PC-3 (cell line): ENCODE data around the gene SERBP1. TPM values are rescaled to one million over a fixed set of nuclear protein-coding genes. Genes with fewer than 3 reads are reported as not detected.

Experiments used
- ATAC-seq: fragments of 200-7000 bp; cut with Tn5 transposase; 2 replicates; pipeline ENCODE4 v1.9.1; 2020; ENCODE audit warnings: mild to moderate bottlenecking, moderate library complexity
- BruUV-seq: library from RNA; stranded (reverse); fragments of 400-500 nt; replicated peaks from 2 replicates; lab custom pipeline; 2021; lab: Mats Ljungman, UMichigan
- CTCF ChIA-PET: fragments of 300-600 bp; sonication (Branson Sonifier 250); formaldehyde crosslinking; loops from one replicate; lab custom pipeline; 2022; ENCODE audit warnings: antibody characterized with exemption; lab: Charles Lee
- POLR2A ChIA-PET: fragments of 300-600 bp; sonication (Branson Sonifier 250); formaldehyde crosslinking; loops from one replicate; lab custom pipeline; 2022; ENCODE audit warnings: antibody characterized with exemption; ENCODE audit not compliant: unreplicated experiment; lab: Charles Lee
- DNase-seq: peaks from one replicate; pipeline ENCODE4 v3.0.0-alpha.2; 2015
- H2AFZ ChIP-seq: fragments of 300-600 bp; sonication (generic); 2 replicates; pipeline ENCODE4 v1.6.0; 2016; ENCODE audit warnings: antibody characterized with exemption, low read length
- H3F3A ChIP-seq: fragments of 300-600 bp; sonication (generic); one replicate; pipeline ENCODE4 v1.6.0; 2017; ENCODE audit warnings: antibody characterized with exemption, low read length, control low read depth, mild to moderate bottlenecking; ENCODE audit not compliant: unreplicated experiment
- H3K27ac ChIP-seq: fragments of 300-600 bp; sonication (generic); 2 replicates; pipeline ENCODE4 v1.5.1; 2016; ENCODE audit warnings: mild to moderate bottlenecking, low read length
- H3K27me3 ChIP-seq: fragments of 300-600 bp; sonication (generic); 2 replicates; pipeline ENCODE4 v1.6.1; 2016; ENCODE audit warnings: low read length, mixed read lengths
- H3K36me3 ChIP-seq: fragments of 300-600 bp; sonication (generic); 2 replicates; pipeline ENCODE4 v1.6.1; 2016; ENCODE audit warnings: low read depth, mixed run types, low read length, mixed read lengths
- H3K4me1 ChIP-seq: fragments of 300-600 bp; sonication (generic); 2 replicates; pipeline ENCODE4 v1.5.1; 2016; ENCODE audit warnings: low read length; ENCODE audit not compliant: insufficient read depth
- H3K4me2 ChIP-seq: fragments of 300-600 bp; sonication (generic); 2 replicates; pipeline ENCODE4 v1.6.0; 2016; ENCODE audit warnings: low read length
- H3K4me3 ChIP-seq: fragments of 300-600 bp; sonication (generic); 2 replicates; pipeline ENCODE4 v1.5.1; 2016; ENCODE audit warnings: mild to moderate bottlenecking, low read length, mixed read lengths
- H3K79me2 ChIP-seq: fragments of 300-600 bp; sonication (generic); 2 replicates; pipeline ENCODE4 v1.6.1; 2017; ENCODE audit warnings: low read length, mixed read lengths
- H3K9ac ChIP-seq: fragments of 300-600 bp; sonication (generic); 2 replicates; pipeline ENCODE4 v1.6.0; 2016; ENCODE audit warnings: mild to moderate bottlenecking, low read length
- H3K9me2 ChIP-seq: fragments of 300-600 bp; sonication (generic); replicated peaks from 2 replicates; pipeline ENCODE4 v1.6.1; 2016; ENCODE audit warnings: mixed run types, low read length, mixed read lengths
- H3K9me3 ChIP-seq: fragments of 300-600 bp; sonication (generic); 2 replicates; pipeline ENCODE4 v1.6.1; 2016; ENCODE audit warnings: low read length, mixed read lengths
- H4K20me1 ChIP-seq: fragments of 300-600 bp; sonication (generic); 2 replicates; pipeline ENCODE4 v1.6.1; 2016; ENCODE audit warnings: low read length, mixed read lengths
- EZH2 ChIP-seq: fragments of 300-600 bp; sonication (generic); IDR thresholded peaks from one replicate; pipeline ENCODE4 v1.6.1; 2017; ENCODE audit warnings: antibody characterized with exemption, mild to moderate bottlenecking, low read length; ENCODE audit not compliant: unreplicated experiment
- EZH2phosphoT487 ChIP-seq: fragments of 300-600 bp; sonication (generic); IDR thresholded peaks from 2 replicates; pipeline ENCODE4 v1.6.1; 2018; ENCODE audit warnings: mild to moderate bottlenecking, antibody characterized with exemption, low read length, borderline replicate concordance
- intact Hi-C: fragments of 100-400 bp; cut with micrococcal nuclease; formaldehyde crosslinking; loops from 2 replicates; pipeline ENCODE4 v1.9.0; 2023
- total RNA-seq: library from RNA; depleted of rRNA; stranded (reverse); fragments of >200 nt; gene quantifications from 2 replicates; pipeline ENCODE4 v1.2.3, GENCODE V29; 2014; rRNA removed
- TF ChIP-seq, protein P1 (sequence below): fragments of 300-600 bp; sonication (generic); conservative IDR thresholded peaks from 2 replicates; pipeline ENCODE4 v1.5.1; 2017; ENCODE audit warnings: antibody characterized with exemption, low read depth, mild to moderate bottlenecking, low read length

SERBP1 gene
- total RNA-seq, 1 experiment from 2014 or later = 256 TPM

- no peaks in the 10 kb centered on the region for H4K20me1 ChIP-seq
- CTCF ChIA-PET = no interaction called here
- H3K79me2 ChIP-seq = no peaks in the 10 kb centered on the region
- no peaks in the 10 kb centered on the region for H3F3A ChIP-seq
- peaks cover 2% of the 10 kb centered on the region; the same call in 1 of the 2 replicates for H3K4me1 ChIP-seq
- no peak overlapping the region for H3K4me3 ChIP-seq
- POLR2A ChIA-PET = interaction anchor here (0.7 kb wide), 1 partner anchor 160 kb away, joined by 3 read pairs; no protein-coding TSS in a partner anchor
- no peak for DNase-seq
- BruUV-seq = no TSS peak
- H3K27me3 ChIP-seq = no peaks in the 10 kb centered on the region
- no peak overlapping the region for H3K9ac ChIP-seq
- ATAC-seq = no peak
- no peak overlapping the region for H3K4me2 ChIP-seq
- H3K9me2 ChIP-seq = no peaks in the 10 kb centered on the region
- intact Hi-C loops = no loop called here
- no peaks in the 10 kb centered on the region for H3K36me3 ChIP-seq
- H3K9me3 ChIP-seq = no peaks in the 10 kb centered on the region
- TF ChIP-seq EZH2 (no peak), EZH2phosphoT487 (no peak)
- TF ChIP-seq, protein P1, sequence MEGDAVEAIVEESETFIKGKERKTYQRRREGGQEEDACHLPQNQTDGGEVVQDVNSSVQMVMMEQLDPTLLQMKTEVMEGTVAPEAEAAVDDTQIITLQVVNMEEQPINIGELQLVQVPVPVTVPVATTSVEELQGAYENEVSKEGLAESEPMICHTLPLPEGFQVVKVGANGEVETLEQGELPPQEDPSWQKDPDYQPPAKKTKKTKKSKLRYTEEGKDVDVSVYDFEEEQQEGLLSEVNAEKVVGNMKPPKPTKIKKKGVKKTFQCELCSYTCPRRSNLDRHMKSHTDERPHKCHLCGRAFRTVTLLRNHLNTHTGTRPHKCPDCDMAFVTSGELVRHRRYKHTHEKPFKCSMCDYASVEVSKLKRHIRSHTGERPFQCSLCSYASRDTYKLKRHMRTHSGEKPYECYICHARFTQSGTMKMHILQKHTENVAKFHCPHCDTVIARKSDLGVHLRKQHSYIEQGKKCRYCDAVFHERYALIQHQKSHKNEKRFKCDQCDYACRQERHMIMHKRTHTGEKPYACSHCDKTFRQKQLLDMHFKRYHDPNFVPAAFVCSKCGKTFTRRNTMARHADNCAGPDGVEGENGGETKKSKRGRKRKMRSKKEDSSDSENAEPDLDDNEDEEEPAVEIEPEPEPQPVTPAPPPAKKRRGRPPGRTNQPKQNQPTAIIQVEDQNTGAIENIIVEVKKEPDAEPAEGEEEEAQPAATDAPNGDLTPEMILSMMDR = no peak
- H3K27ac ChIP-seq = no peak overlapping the region
- no peak overlapping the region for H2AFZ ChIP-seq
Measured at GRCh38 chr1:67361641-67362040, 68.6 kb downstream of the SERBP1 start.

- no peak overlapping the region for H2AFZ ChIP-seq
- ChIA-PET CTCF (no interaction called here), POLR2A (no interaction called here)
- ATAC-seq (no peak), DNase-seq (no peak)
- H3K9ac ChIP-seq = no peak overlapping the region
- no TSS peak for BruUV-seq
- TF ChIP-seq, protein P1 = no peak
- TF ChIP-seq EZH2 = no peak
- TF ChIP-seq EZH2phosphoT487 = no peak
- no peak overlapping the region for H3K4me3 ChIP-seq
- H3K4me2 ChIP-seq = no peak overlapping the region
- no peaks in the 10 kb centered on the region for H3F3A ChIP-seq
- intact Hi-C loops = no loop called here
- H3K9me3 ChIP-seq = no peaks in the 10 kb centered on the region
- H3K79me2 ChIP-seq = no peaks in the 10 kb centered on the region
- H3K9me2 ChIP-seq = no peaks in the 10 kb centered on the region
- H3K27ac ChIP-seq = no peak overlapping the region
- H3K4me1 ChIP-seq = peaks cover 16% of the 10 kb centered on the region
- H3K27me3 ChIP-seq = no peaks in the 10 kb centered on the region
- H3K36me3 ChIP-seq = no peaks in the 10 kb centered on the region
- no peaks in the 10 kb centered on the region for H4K20me1 ChIP-seq
Measured at GRCh38 chr1:67359592-67359991, 70.6 kb downstream of the SERBP1 start.

Other genes with a start within 250 kb of the SERBP1 start
- gene IL12RB2, start 122.5 kb downstream of the SERBP1 start, total RNA-seq = 0.81 TPM in 1 of 2 replicates, not detected in the other